HepG2 (cell line): ENCODE measurements around the gene SCYL1. TPM values are rescaled to one million over a fixed set of nuclear protein-coding genes. Genes with fewer than 3 reads are reported as not detected.

Experiments
- ATAC-seq: fragments of 200-7000 bp; cut with Tn5 transposase; 3 replicates; pipeline ENCODE4 v1.9.1; 2020; ENCODE audit warnings: mild to moderate bottlenecking, moderate library complexity
- BruUV-seq: library from RNA; stranded (reverse); fragments of 400-500 nt; replicated peaks from 2 replicates; lab custom pipeline; 2021; lab: Mats Ljungman, UMichigan
- CTCF ChIA-PET: fragments of 300-600 bp; formaldehyde crosslinking; extraction: SDS; loops from one replicate; lab custom pipeline; 2021; ENCODE audit warnings: low total read pairs, inconsistent platforms, low intra/inter-chr PET ratio; lab: Yijun Ruan, JAX
- POLR2A ChIA-PET: fragments of 350-600 bp; sonication (Branson Sonifier 250); formaldehyde crosslinking; loops from one replicate; lab custom pipeline; 2020; ENCODE audit warnings: antibody characterized with exemption, inconsistent platforms; lab: Yijun Ruan, JAX
- DNase-seq: peaks from one replicate; pipeline ENCODE4 v3.0.0-alpha.2; 2015; ENCODE audit warnings: low spot score
- FAIRE-seq: peaks from 3 replicates; lab custom pipeline; 2011; peaks lifted over from hg19 to GRCh38; lab: Jason Lieb, UNC
- H2AFZ ChIP-seq: one replicate; pipeline ENCODE4 v1.6.1; 2011; ENCODE audit warnings: low read length, inconsistent platforms
- H3K27ac ChIP-seq: fragments of 300-600 bp; 3 replicates; pipeline ENCODE4 v1.8.0; 2011; ENCODE audit warnings: mixed run types, mild to moderate bottlenecking, mixed read lengths, low read length, inconsistent platforms; ENCODE audit not compliant: insufficient read depth; ENCODE audit errors: extremely low read length
- H3K27me3 ChIP-seq, 2 experiments: fragments of 200-600 bp in 1 of 2; 2 replicates in 1 of 2; 3 replicates in 1 of 2; pipeline versions ENCODE4 v1.6.0 to v1.8.0; 2011; ENCODE audit warnings: low read length in 2 of 2, mild to moderate bottlenecking in 2 of 2, moderate library complexity in 2 of 2, inconsistent platforms in 1 of 2; ENCODE audit not compliant: insufficient read depth in 2 of 2, control insufficient read depth in 1 of 2
- H3K36me3 ChIP-seq, 2 experiments: fragments of 200-600 bp in 1 of 2; replicated peaks in 1 of 2; 2 replicates in 1 of 2; 3 replicates in 1 of 2; pipeline versions ENCODE4 v1.5.1 to v1.8.0; 2011; ENCODE audit warnings: low read length in 2 of 2, inconsistent platforms in 1 of 2; ENCODE audit not compliant: insufficient read depth in 2 of 2, control insufficient read depth in 1 of 2
- H3K4me1 ChIP-seq: 2 replicates; pipeline ENCODE4 v1.5.1; 2012; ENCODE audit warnings: low read length, inconsistent platforms; ENCODE audit not compliant: insufficient read depth
- H3K4me2 ChIP-seq: 2 replicates; pipeline ENCODE4 v1.6.0; 2011; ENCODE audit warnings: low read depth, low read length, inconsistent platforms
- H3K4me3 ChIP-seq, 3 experiments: fragments of 200-600 bp in 1 of 3; sonication (generic), shearing (Covaris generic) in 1 of 3; replicated peaks in 1 of 3; 2 replicates each; pipeline ENCODE4 v1.5.1; 2011 to 2016; ENCODE audit warnings: low read length in 3 of 3, inconsistent platforms in 2 of 3, low read depth in 2 of 3, mild to moderate bottlenecking in 2 of 3, control low read depth in 1 of 3, mixed read lengths in 1 of 3; ENCODE audit not compliant: insufficient read depth in 1 of 3
- H3K79me2 ChIP-seq: one replicate; pipeline ENCODE4 v1.6.1; 2011; ENCODE audit warnings: low read length, inconsistent platforms; ENCODE audit not compliant: insufficient read depth
- H3K9ac ChIP-seq: 2 replicates; pipeline ENCODE4 v1.6.0; 2011; ENCODE audit warnings: mild to moderate bottlenecking, low read depth, low read length, inconsistent platforms; ENCODE audit not compliant: insufficient read depth
- H3K9me3 ChIP-seq: 2 replicates; pipeline ENCODE4 v1.5.1; 2012; ENCODE audit warnings: mild to moderate bottlenecking, low read length
- H4K20me1 ChIP-seq: 2 replicates; pipeline ENCODE4 v1.6.0; 2011; ENCODE audit warnings: inconsistent platforms, mild to moderate bottlenecking, low read length, moderate library complexity; ENCODE audit not compliant: insufficient read depth
- CENPT ChIP-seq: sonication (generic); formaldehyde crosslinking; IDR thresholded peaks from 2 replicates; pipeline ENCODE4 v1.8.0; 2022; ENCODE audit warnings: low read depth, mild to moderate bottlenecking, moderate library complexity, missing genetic modification reagents
- FOSL1 ChIP-seq: sonication (generic); formaldehyde crosslinking; IDR thresholded peaks from 2 replicates; pipeline ENCODE4 v1.9.0; 2021; ENCODE audit warnings: missing genetic modification reagents, borderline replicate concordance
- FOXC1 ChIP-seq: sonication (generic); formaldehyde crosslinking; IDR thresholded peaks from 2 replicates; pipeline ENCODE4 v1.8.0; 2022; ENCODE audit warnings: mild to moderate bottlenecking, missing genetic modification reagents, borderline replicate concordance
- GABPB1 ChIP-seq: IDR thresholded peaks from 2 replicates; pipeline ENCODE4 v1.6.1; 2016; ENCODE audit warnings: mild to moderate bottlenecking, missing genetic modification reagents, moderate library complexity, missing compliant biosample characterization
- GZF1 ChIP-seq: sonication (generic); formaldehyde crosslinking; IDR thresholded peaks from 2 replicates; pipeline ENCODE4 v1.5.1; 2020; ENCODE audit warnings: mild to moderate bottlenecking, missing genetic modification reagents
- KDM1A ChIP-seq: IDR thresholded peaks from 2 replicates; pipeline ENCODE4 v1.6.1; 2016; ENCODE audit warnings: missing compliant biosample characterization
- MAZ ChIP-seq, 2 experiments: sonication (generic) in 1 of 2; formaldehyde crosslinking in 1 of 2; IDR thresholded peaks; 2 replicates each; pipeline versions ENCODE4 v1.5.0 to v1.6.1; 2012 to 2020; ENCODE audit warnings: low read depth in 2 of 2, mild to moderate bottlenecking in 2 of 2, borderline replicate concordance in 1 of 2, improper control_type of control experiment in 1 of 2, low read length in 1 of 2, missing genetic modification reagents in 1 of 2, moderate library complexity in 1 of 2
- MXD1 ChIP-seq: sonication (generic); formaldehyde crosslinking; IDR thresholded peaks from 2 replicates; pipeline ENCODE4 v1.4.0; 2020; ENCODE audit warnings: mild to moderate bottlenecking, missing genetic modification reagents
- NONO ChIP-seq, 2 experiments: fragments of 450-650 bp in 1 of 2; sonication (generic) in 1 of 2; formaldehyde crosslinking in 1 of 2; IDR thresholded peaks in 1 of 2; conservative IDR thresholded peaks in 1 of 2; 2 replicates each; pipeline versions ENCODE4 v1.6.1 to v1.8.0; 2017 to 2022; ENCODE audit warnings: mild to moderate bottlenecking in 1 of 2, missing genetic modification reagents in 1 of 2, moderate library complexity in 1 of 2
- PITX1 ChIP-seq: sonication (generic); formaldehyde crosslinking; IDR thresholded peaks from 2 replicates; pipeline ENCODE4 v1.5.1; 2020; ENCODE audit warnings: mild to moderate bottlenecking, missing genetic modification reagents
- POGK ChIP-seq: sonication (generic); formaldehyde crosslinking; conservative IDR thresholded peaks from 2 replicates; pipeline ENCODE4 v1.8.0; 2022; ENCODE audit warnings: mild to moderate bottlenecking, moderate library complexity, missing genetic modification reagents
- SALL1 ChIP-seq: sonication (generic); formaldehyde crosslinking; IDR thresholded peaks from 2 replicates; pipeline ENCODE4 v1.8.0; 2022; ENCODE audit warnings: mild to moderate bottlenecking, missing genetic modification reagents
- SPEN ChIP-seq: sonication (generic); formaldehyde crosslinking; IDR thresholded peaks from 2 replicates; pipeline ENCODE4 v1.5.1; 2020; ENCODE audit warnings: low read depth, mild to moderate bottlenecking, missing genetic modification reagents
- STAG1 ChIP-seq: sonication (generic); formaldehyde crosslinking; IDR thresholded peaks from 2 replicates; pipeline ENCODE4 v1.4.0; 2020; ENCODE audit warnings: missing genetic modification reagents
- ZMAT5 ChIP-seq: sonication (generic); formaldehyde crosslinking; IDR thresholded peaks from 2 replicates; pipeline ENCODE4 v1.5.0; 2020; ENCODE audit warnings: mild to moderate bottlenecking, low read depth, missing genetic modification reagents, borderline replicate concordance
- ZNF256 ChIP-seq: sonication (generic); formaldehyde crosslinking; conservative IDR thresholded peaks from 2 replicates; pipeline ENCODE4 v1.4.0; 2020; ENCODE audit warnings: missing genetic modification reagents
- ZNF629 ChIP-seq: sonication (generic); formaldehyde crosslinking; conservative IDR thresholded peaks from 2 replicates; pipeline ENCODE4 v1.5.0; 2020; ENCODE audit warnings: missing genetic modification reagents
- ZNF777 ChIP-seq: sonication (generic); formaldehyde crosslinking; IDR thresholded peaks from 2 replicates; pipeline ENCODE4 v1.4.0; 2020; ENCODE audit warnings: missing genetic modification reagents
- WGBS: methylation state at CpG from one replicate; pipeline ENCODE4 v1.1.6; 2017; ENCODE audit warnings: low lambda C conversion rate; 5-methylcytosine and 5-hydroxymethylcytosine counted together
- in situ Hi-C: cut with HindIII; loops from 2 replicates; pipeline ENCODE4 v1.10.0; 2017; ENCODE audit warnings: low pct_unique_long_range_greater_than_20kb; ENCODE audit not compliant: extremely low pct_ligation_motif_present
- intact Hi-C: fragments of 100-400 bp; cut with micrococcal nuclease; formaldehyde crosslinking; loops from one replicate; pipeline ENCODE4 v1.10.0; 2022; ENCODE audit not compliant: unreplicated experiment
- polyA plus RNA-seq, 8 experiments: library from polyadenylated mRNA; depleted of rRNA in 3 of 8; stranded (reverse) in 7 of 8; unstranded in 1 of 8; fragments of >200 nt; fragmentation: Illumina TruSeq in 4 of 8; extraction: Trizol in 4 of 8; gene quantifications; 2 replicates each; pipeline versions ENCODE4 v1.2.1 to v1.2.3, GENCODE V29; 2011 to 2016; ENCODE audit warnings: low read depth in 4 of 8, missing spikeins in 1 of 8, mixed read lengths in 1 of 8; ENCODE audit not compliant: insufficient read depth in 1 of 8
- total RNA-seq, 5 experiments: library from RNA; depleted of rRNA; stranded (reverse); fragments of >200 nt; fragmentation: Illumina TruSeq; extraction: Trizol; gene quantifications; 2 replicates each; pipeline ENCODE4 v1.2.3, GENCODE V29; 2016; ENCODE audit warnings: low read depth in 1 of 5

The SCYL1 gene
- total and polyA plus RNA-seq, 2 of the 13 experiments (the other 11 are each of a cell fraction or from before 2014, with no cell fraction given), result 65.9 to 103 TPM

GRCh38 chr11:65575568-65576231 is 50.8 kb downstream of the SCYL1 start, which contains the start of gene EHBP1L1:
TSS of gene EHBP1L1 (plus strand) at chr11:65576053. CDS start at chr11:65576303, 250 bp downstream.
- peak within 1 kb of the TSS; percentile 71 for H3K9ac ChIP-seq
- intact Hi-C loops, result no loop called here
- FAIRE-seq (no peak), DNase-seq (no peak), ATAC-seq (peak; percentile 9)
- no TSS peak for BruUV-seq
- H4K20me1 ChIP-seq, result no peaks in the 10 kb centered on the region
- H3K9me3 ChIP-seq, result no peaks in the 10 kb centered on the region
- peak within 1 kb of the TSS; percentile 69 to 77 (median 73) for H3K4me3 ChIP-seq
- 3% methylated on average over 4 of the region's 69 CpGs for WGBS
- ChIA-PET POLR2A (interaction anchor here (0.9 to 2.0 kb wide), 6 partner anchors 13 to 219 kb away, joined by 3 to 10 read pairs (median 3); no protein-coding TSS in a partner anchor), CTCF (no interaction called here)
- in situ Hi-C loops, result loop anchor here (5.0 kb wide), 1 partner anchor 37 kb away; the partner anchor contains the start of gene MAP3K11
- no peak within 1 kb of the TSS for H3K27ac ChIP-seq
- H3K4me1 ChIP-seq, result peaks cover 54% of the 10 kb centered on the region
- H3K4me2 ChIP-seq, result peak within 1 kb of the TSS; percentile 95
- H3K36me3 ChIP-seq, result peaks cover 3 to 7% of the 10 kb centered on the region in 2 experiments; a peak in 2 of 5 replicates
- H2AFZ ChIP-seq, result no peak within 1 kb of the TSS
- H3K79me2 ChIP-seq, result peaks cover 15% of the 10 kb centered on the region
- no peaks in the 10 kb centered on the region; a peak in 1 of 5 replicates for H3K27me3 ChIP-seq
- 0 out of 2 replicates have a peak, but pooled peaks have one; percentile 38 for TF ChIP-seq POGK
- 0 out of 2 replicates have a peak, but pooled peaks have one; percentile 71 for TF ChIP-seq FOXC1
- 0 out of 2 replicates have a peak, but pooled peaks have one; percentile 9 for TF ChIP-seq KDM1A (CRISPR knock-in tag)
- no peak for TF ChIP-seq FOSL1
- TF ChIP-seq GZF1, result 0 out of 2 replicates have a peak, but pooled peaks have one; percentile 42
- TF ChIP-seq SALL1 (CRISPR knock-in tag), result peak; percentile 13; the same call in 1 of the 2 replicates
- TF ChIP-seq MAZ (IDR thresholded peaks at IDR 0.05; ENCODE audit: borderline replicate concordance, low read depth, low read length), result 0 out of 2 replicates have a peak, but pooled peaks have one; percentile 16
- TF ChIP-seq MAZ (CRISPR knock-in tag; IDR thresholded peaks at IDR 0.05; ENCODE audit: low read depth), result peak; percentile 78; the same call in 1 of the 2 replicates
- 0 out of 2 replicates have a peak, but pooled peaks have one; percentile 40 for TF ChIP-seq PITX1 (CRISPR knock-in tag)
- TF ChIP-seq ZNF629 (CRISPR knock-in tag), result peak; percentile 94
- 0 out of 2 replicates have a peak, but pooled peaks have one; percentile 62 for TF ChIP-seq SPEN (CRISPR knock-in tag)
- no peak for TF ChIP-seq ZNF256
- no peak for TF ChIP-seq NONO (IDR thresholded peaks at IDR 0.05)
- TF ChIP-seq NONO (CRISPR knock-in tag; conservative IDR thresholded peaks at IDR 0.05), result 0 out of 2 replicates have a peak, but pooled peaks have one; percentile 18
- peak; percentile 98 for TF ChIP-seq ZNF777 (CRISPR knock-in tag)
- TF ChIP-seq ZMAT5 (CRISPR knock-in tag), result no peak
- TF ChIP-seq GABPB1 (CRISPR knock-in tag), result peak; percentile 24; the same call in 1 of the 2 replicates
- TF ChIP-seq MXD1 (CRISPR knock-in tag), result 0 out of 2 replicates have a peak, but pooled peaks have one; percentile 19
- no peak for TF ChIP-seq STAG1 (CRISPR knock-in tag)
- TF ChIP-seq CENPT (CRISPR knock-in tag), result peak; percentile 19; the same call in 1 of the 2 replicates
